ENCODE results near the gene AGMAT. TPM values are rescaled to one million over a fixed set of nuclear protein-coding genes. Genes with fewer than 3 reads are reported as not detected.
A peak's percentile ranks its signal among the peaks of the same experiment; 100 is the strongest.

Gene AGMAT
- total and polyA plus RNA-seq, 9 of the 15 experiments (the other 6 are each of a cell fraction or from before 2014, with no cell fraction given), result not detected

- TF ChIP-seq CBX3 (IDR thresholded peaks at IDR 0.05; ENCODE audit: borderline replicate concordance in 1 of 2, low read length in 2 of 2) (peak in 1 of 2 experiments; percentile 45; a peak in 1 of 3 replicates), PPARD (CRISPR knock-in tag; IDR thresholded peaks at IDR 0.05) (no peak), MGA (IDR thresholded peaks at IDR 0.05) (peak; percentile 98), HDAC8 (tag; IDR thresholded peaks at IDR 0.05) (no peak), CBFA2T3 (IDR thresholded peaks at IDR 0.05) (no peak), MEIS2 (IDR thresholded peaks at IDR 0.05; ENCODE audit: partially characterized antibody) (no peak), CXXC5 (CRISPR knock-in tag; IDR thresholded peaks at IDR 0.05) (peak; percentile 56), HDAC2 (IDR thresholded peaks at IDR 0.05) (no peak), GTF2E2 (tag; IDR thresholded peaks at IDR 0.05) (no peak), ZNF511 (CRISPR knock-in tag; IDR thresholded peaks at IDR 0.05) (no peak), SUPT5H (IDR thresholded peaks at IDR 0.05) (no peak), MYC (IDR thresholded peaks at IDR 0.05; ENCODE audit: low read depth, low read length) (no peak), MYC (CRISPR knock-in tag; IDR thresholded peaks at IDR 0.05; ENCODE audit: borderline replicate concordance, low read depth) (no peak)
- TF ChIP-seq, protein P1, sequence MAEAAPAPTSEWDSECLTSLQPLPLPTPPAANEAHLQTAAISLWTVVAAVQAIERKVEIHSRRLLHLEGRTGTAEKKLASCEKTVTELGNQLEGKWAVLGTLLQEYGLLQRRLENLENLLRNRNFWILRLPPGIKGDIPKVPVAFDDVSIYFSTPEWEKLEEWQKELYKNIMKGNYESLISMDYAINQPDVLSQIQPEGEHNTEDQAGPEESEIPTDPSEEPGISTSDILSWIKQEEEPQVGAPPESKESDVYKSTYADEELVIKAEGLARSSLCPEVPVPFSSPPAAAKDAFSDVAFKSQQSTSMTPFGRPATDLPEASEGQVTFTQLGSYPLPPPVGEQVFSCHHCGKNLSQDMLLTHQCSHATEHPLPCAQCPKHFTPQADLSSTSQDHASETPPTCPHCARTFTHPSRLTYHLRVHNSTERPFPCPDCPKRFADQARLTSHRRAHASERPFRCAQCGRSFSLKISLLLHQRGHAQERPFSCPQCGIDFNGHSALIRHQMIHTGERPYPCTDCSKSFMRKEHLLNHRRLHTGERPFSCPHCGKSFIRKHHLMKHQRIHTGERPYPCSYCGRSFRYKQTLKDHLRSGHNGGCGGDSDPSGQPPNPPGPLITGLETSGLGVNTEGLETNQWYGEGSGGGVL (CRISPR knock-in tag; IDR thresholded peaks at IDR 0.05), result no peak
These were observed 18.5 kb upstream of the AGMAT start (continued) for GRCh38 chr1:15603050-15603965.

All from K562 (cell line).